Measurements from ENCODE around the gene PRDX4. TPM values are rescaled to one million over a fixed set of nuclear protein-coding genes. Genes with fewer than 3 reads are reported as not detected.

Gene PRDX4
- total and polyA plus RNA-seq, 2 experiments from 2014 or later = 649 to 841 TPM

GRCh38 chrX:23633834-23634580 is 33.3 kb upstream of the PRDX4 start:
- H3K36me3 ChIP-seq (replicated peaks; ENCODE audit: insufficient read depth, low read depth) = no peaks in the 10 kb centered on the region
- peak overlapping the region; percentile 36 for H3K4me2 ChIP-seq
- no peaks in the 10 kb centered on the region for H3K27me3 ChIP-seq
- no peaks in the 10 kb centered on the region for H4K20me1 ChIP-seq (ENCODE audit: insufficient read depth, poor library complexity, severe bottlenecking)
- no peak overlapping the region for H3K27ac ChIP-seq
- peak; percentile 53 for TF ChIP-seq CTCF (IDR thresholded peaks at IDR 0.05; ENCODE audit: poor library complexity)
- no peak for TF ChIP-seq EZH2phosphoT487 (IDR thresholded peaks at IDR 0.05; ENCODE audit: low read depth, severe bottlenecking, unreplicated experiment)
- TF ChIP-seq EZH2 (IDR thresholded peaks at IDR 0.05; ENCODE audit: borderline replicate concordance) = no peak
- H3K4me1 ChIP-seq (ENCODE audit: insufficient read depth) = no peaks in the 10 kb centered on the region
- H3K4me3 ChIP-seq = no peak overlapping the region
- H3K9me3 ChIP-seq (ENCODE audit: low read depth) = no peaks in the 10 kb centered on the region
- peak; percentile 26 for DNase-seq (ENCODE audit: low spot score)
- H3K79me2 ChIP-seq = no peaks in the 10 kb centered on the region
- WGBS (ENCODE audit: low lambda C conversion rate, missing lambda C conversion rate) = 62% methylated on average over 3 of the region's 3 CpGs
- H2AFZ ChIP-seq = no peak overlapping the region
- no peaks in the 10 kb centered on the region for H3K9me2 ChIP-seq (replicated peaks; ENCODE audit: insufficient read depth)

- Histone ChIP-seq H3K4me1 (ENCODE audit: insufficient read depth) (no peaks in the 10 kb centered on the region), H3K4me2 (no peak overlapping the region), H3K27me3 (no peaks in the 10 kb centered on the region), H3K9me2 (replicated peaks; ENCODE audit: insufficient read depth) (no peaks in the 10 kb centered on the region), H3K27ac (no peak overlapping the region), H3K4me3 (no peak overlapping the region), H3K79me2 (no peaks in the 10 kb centered on the region), H3K9me3 (ENCODE audit: low read depth) (no peaks in the 10 kb centered on the region), H2AFZ (no peak overlapping the region), H4K20me1 (ENCODE audit: insufficient read depth, poor library complexity, severe bottlenecking) (no peaks in the 10 kb centered on the region), H3K36me3 (replicated peaks; ENCODE audit: insufficient read depth, low read depth) (no peaks in the 10 kb centered on the region)
- no peak for DNase-seq (ENCODE audit: low spot score)
- TF ChIP-seq CTCF (IDR thresholded peaks at IDR 0.05; ENCODE audit: poor library complexity) (no peak), EZH2phosphoT487 (IDR thresholded peaks at IDR 0.05; ENCODE audit: low read depth, severe bottlenecking, unreplicated experiment) (no peak), EZH2 (IDR thresholded peaks at IDR 0.05; ENCODE audit: borderline replicate concordance) (no peak)
- WGBS (ENCODE audit: low lambda C conversion rate, missing lambda C conversion rate) = 89% methylated on average over 4 of the region's 4 CpGs
Observed at GRCh38 chrX:23637187-23637586, 30.1 kb upstream of the PRDX4 start.

GRCh38 chrX:23643020-23643419 is 24.3 kb upstream of the PRDX4 start:
- no peaks in the 10 kb centered on the region for H3K79me2 ChIP-seq
- H2AFZ ChIP-seq = no peak overlapping the region
- no peaks in the 10 kb centered on the region for H4K20me1 ChIP-seq (ENCODE audit: insufficient read depth, poor library complexity, severe bottlenecking)
- 45% methylated on average over 2 of the region's 2 CpGs for WGBS (ENCODE audit: low lambda C conversion rate, missing lambda C conversion rate)
- no peaks in the 10 kb centered on the region for H3K36me3 ChIP-seq (replicated peaks; ENCODE audit: insufficient read depth, low read depth)
- H3K9me2 ChIP-seq (replicated peaks; ENCODE audit: insufficient read depth) = no peaks in the 10 kb centered on the region
- H3K9me3 ChIP-seq (ENCODE audit: low read depth) = no peaks in the 10 kb centered on the region
- DNase-seq (ENCODE audit: low spot score) = no peak
- TF ChIP-seq CTCF (IDR thresholded peaks at IDR 0.05; ENCODE audit: poor library complexity) (no peak), EZH2 (IDR thresholded peaks at IDR 0.05; ENCODE audit: borderline replicate concordance) (no peak), EZH2phosphoT487 (IDR thresholded peaks at IDR 0.05; ENCODE audit: low read depth, severe bottlenecking, unreplicated experiment) (no peak)
- H3K4me1 ChIP-seq (ENCODE audit: insufficient read depth) = peaks cover 4% of the 10 kb centered on the region
- no peak overlapping the region for H3K4me2 ChIP-seq
- H3K27ac ChIP-seq = no peak overlapping the region
- no peaks in the 10 kb centered on the region for H3K27me3 ChIP-seq
- no peak overlapping the region for H3K4me3 ChIP-seq

All from hepatocyte (in vitro differentiated cells).